AG10803 (cell line): Measurements from ENCODE around the gene GPR137C.

Source experiments
- DNase-seq: peaks from one replicate; pipeline ENCODE4 v3.0.0; 2010; ENCODE audit warnings: low read depth
- H3K4me3 ChIP-seq: 2 replicates; pipeline ENCODE4 v1.5.1; 2011; ENCODE audit warnings: mild to moderate bottlenecking, low read length, control low read depth
- CTCF ChIP-seq: conservative IDR thresholded peaks from 2 replicates; pipeline ENCODE4 v1.5.1; 2011; ENCODE audit warnings: mild to moderate bottlenecking, low read length, control low read depth, inconsistent platforms

Gene GPR137C

GRCh38 chr14:52660832-52661231 lies 108.2 kb downstream of the GPR137C start:
- DNase-seq: no peak
- no peak for TF ChIP-seq CTCF
- H3K4me3 ChIP-seq: no peak overlapping the region

GRCh38 chr14:52661314-52661713 lies 108.7 kb downstream of the GPR137C start:
- DNase-seq: no peak
- H3K4me3 ChIP-seq: no peak overlapping the region
- no peak for TF ChIP-seq CTCF

GRCh38 chr14:52663850-52664249 lies 111.2 kb downstream of the GPR137C start:
- no peak for TF ChIP-seq CTCF
- H3K4me3 ChIP-seq: no peak overlapping the region
- DNase-seq: no peak

- DNase-seq: no peak
- H3K4me3 ChIP-seq: no peak overlapping the region
Observed at GRCh38 chr14:52678591-52678990, 126.0 kb downstream of the GPR137C start.

DNA sequence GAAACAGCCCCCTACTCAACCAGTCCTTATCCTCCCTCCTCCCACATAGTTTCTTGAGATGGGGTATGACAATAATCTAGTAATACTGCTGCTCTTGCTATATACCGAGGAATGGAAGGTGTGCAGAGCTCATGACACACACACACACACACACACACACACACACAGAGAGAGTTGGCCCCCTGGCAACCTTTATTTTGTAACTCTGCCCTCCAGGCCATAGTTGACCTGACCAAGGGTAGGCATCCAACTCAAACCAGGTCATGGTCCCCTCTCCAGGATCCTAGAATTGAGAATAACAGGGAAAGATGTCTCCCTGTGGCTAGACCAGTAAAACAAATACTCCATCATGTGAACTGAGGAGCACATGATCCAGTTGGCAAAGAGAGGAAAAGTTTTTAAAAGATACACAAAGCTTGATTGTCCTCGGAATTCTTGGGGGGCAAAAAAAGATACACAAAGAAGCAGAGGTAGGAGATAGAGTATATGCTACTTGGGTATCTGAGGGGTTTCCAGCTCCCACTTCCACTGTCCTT lies 131.4 kb downstream of the GPR137C start:
- no peak for DNase-seq
- H3K4me3 ChIP-seq: no peak overlapping the region
- no peak for TF ChIP-seq CTCF

More at GRCh38 chr14:52678591-52678990, 126.0 kb downstream of the GPR137C start:
- no peak; the same call in 1 of the 2 replicates for TF ChIP-seq CTCF

- DNase-seq: no peak
- no peak overlapping the region for H3K4me3 ChIP-seq
- no peak for TF ChIP-seq CTCF
Observed at GRCh38 chr14:52686176-52686575, 133.5 kb downstream of the GPR137C start.
